T-helper 1 cell treated with Interleukin-12 subunit alpha and Interleukin-12 subunit beta and Interleukin-4 antibody, amounts not matched to agents 30 ng/mL and 1 ng/mL, for 36 hours (primary cell): Measurements from ENCODE around the gene WHRN. TPM values are rescaled to one million over a fixed set of nuclear protein-coding genes. Genes with fewer than 3 reads are reported as not detected.

Source experiments
- intact Hi-C: fragments of 100-400 bp; cut with micrococcal nuclease; formaldehyde crosslinking; loops from one replicate; pipeline ENCODE4 v1.15.1; 2024
- total RNA-seq: library from RNA; stranded (reverse); gene quantifications from 2 replicates; pipeline ENCODE4 v1.2.3, GENCODE V29; 2022

The WHRN gene
- total RNA-seq, 1 donor from 2014 or later: 1.6 TPM

DNA sequence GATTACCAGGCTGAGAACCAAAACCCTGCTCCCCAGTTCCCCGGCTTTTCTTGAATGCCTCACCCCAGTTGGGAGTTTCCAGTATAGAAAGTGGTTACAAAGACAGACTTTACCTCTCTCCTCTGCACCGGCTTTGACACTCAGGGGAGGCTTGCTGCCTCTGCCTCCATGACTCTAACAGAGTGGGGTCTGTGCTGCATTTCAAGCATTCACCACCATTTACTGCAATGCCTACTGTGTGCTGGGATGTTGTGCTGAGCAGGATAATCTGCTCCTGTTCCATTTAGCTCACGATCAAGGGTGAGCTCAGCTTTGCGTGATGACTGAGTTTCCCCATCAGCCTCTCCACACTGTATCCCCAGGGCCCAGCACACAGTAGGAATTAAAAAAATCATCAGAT, 77.6 kb downstream of the WHRN start:
- intact Hi-C loops: no loop called here

DNA sequence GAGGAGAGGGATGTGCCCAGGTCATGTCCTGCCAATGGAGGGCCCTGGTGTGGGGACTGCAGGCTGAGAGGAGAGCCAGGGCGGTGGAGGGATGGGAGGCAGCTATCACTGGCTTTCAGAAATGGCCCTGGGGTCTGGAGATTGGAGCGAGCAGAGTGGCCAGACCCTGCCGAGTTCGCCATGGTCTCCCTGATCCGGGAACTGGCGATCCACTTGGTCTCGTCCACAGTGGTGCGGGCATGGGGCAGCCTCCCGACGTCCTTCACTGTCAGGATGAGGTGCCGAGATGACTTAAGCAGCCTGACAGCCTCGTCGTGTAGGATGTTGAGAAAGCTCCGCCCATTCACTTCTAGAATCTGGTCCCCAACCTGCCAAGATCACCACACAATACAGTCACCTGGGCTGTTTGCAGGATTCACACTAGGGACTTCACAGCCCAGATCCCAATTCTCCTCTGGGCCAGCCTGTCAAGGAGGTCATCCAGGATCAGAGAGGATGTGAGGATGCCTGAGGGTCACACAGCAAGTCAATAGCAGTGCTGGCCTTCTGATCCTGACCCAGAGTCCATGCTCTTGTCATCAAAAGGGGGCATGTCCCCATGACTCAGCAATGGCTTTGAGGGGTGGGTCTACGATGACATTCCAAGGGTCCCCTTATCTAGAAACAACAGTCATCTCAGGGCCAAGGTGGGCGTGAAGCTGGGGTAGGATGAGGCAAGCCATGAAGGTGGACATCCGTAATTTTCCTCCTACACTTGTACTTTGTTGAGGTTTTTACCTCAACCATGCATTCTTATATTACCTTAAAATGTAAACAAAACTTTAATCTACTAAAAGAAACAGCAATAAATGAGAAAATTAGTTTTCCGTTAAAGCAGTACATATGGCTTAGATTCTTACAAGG, 79.0 kb downstream of the WHRN start:
- intact Hi-C loops: no loop called here

DNA sequence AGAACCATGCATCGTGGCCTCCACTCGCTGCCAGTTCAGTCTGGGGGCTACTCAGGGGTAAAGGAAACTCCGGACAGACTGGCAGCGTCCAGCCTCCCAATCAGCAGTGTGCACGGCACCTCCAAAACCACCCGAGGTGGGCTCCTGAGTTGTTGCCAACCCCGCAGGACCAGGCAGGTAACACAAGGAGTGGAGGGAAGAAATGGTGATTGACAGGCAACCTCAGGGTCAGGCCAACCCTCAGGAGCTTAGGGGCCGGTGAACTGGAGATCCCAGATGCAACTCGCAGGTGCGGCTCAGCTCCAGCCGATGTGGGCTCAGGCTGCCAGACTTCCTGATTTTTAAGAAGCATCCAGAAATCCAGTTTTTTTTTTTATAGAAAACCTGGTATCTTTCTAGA, 80.1 kb downstream of the WHRN start:
- intact Hi-C loops: no loop called here

DNA sequence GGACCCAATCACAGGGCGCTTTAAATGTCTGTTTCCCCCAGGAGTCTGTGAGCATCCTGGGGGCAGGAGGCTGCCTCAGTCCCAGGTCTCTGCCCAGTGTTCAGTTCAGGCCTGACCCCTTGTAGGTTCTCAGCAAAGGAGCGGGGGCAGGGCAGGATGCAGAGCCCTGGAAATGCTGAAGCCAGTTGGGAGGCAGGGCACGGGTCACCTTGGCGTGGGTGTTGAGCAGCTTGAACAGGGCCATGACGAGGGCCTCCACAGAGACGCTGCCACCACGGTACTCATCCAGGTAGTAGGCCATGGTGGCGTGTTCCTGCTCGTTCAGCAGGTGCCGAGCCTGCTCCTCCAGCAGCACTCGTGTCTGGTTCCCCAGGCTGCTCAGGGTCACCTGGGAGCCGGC, 81.1 kb downstream of the WHRN start:
- intact Hi-C loops: no loop called here

DNA sequence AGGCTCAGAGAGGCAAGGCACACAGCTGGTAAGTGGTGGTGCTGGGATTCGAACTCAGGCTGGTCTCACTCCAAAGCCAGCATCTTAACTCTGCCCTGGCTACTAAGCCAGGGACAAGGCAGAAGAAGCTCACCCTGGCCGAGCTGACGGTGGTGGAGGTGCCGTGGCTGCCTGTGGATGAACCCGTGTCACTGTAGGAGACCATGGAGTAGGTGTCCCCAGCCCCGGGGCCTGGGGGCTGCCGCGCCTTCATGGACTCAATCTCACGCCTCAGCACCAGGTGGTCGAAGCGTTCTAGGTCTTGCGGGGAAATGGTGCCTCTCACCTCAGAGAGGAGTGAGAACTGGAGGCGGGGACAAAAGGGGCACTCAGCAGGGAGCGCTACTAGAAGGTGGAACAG, 82.1 kb downstream of the WHRN start:
- intact Hi-C loops: no loop called here

DNA sequence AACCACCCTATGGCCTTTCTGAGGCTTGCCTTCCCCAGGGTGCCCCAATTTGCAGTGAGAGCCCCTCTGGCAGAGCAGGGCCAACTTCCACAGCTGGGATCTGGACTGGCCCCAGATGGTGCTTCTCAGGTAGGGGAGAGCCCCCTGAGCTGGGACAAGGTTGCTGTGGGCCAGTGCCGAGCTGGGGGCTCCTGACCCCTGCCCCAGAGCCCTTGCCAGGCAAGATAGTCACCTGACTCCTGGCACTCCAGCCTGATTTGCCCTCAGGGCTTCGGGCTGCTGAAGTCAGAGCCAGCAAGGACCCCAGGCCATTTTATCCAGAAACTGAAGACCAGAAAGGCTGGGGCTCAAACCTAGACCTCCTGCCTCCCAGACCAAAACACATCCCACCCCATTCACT, 84.1 kb downstream of the WHRN start:
- intact Hi-C loops: no loop called here

DNA sequence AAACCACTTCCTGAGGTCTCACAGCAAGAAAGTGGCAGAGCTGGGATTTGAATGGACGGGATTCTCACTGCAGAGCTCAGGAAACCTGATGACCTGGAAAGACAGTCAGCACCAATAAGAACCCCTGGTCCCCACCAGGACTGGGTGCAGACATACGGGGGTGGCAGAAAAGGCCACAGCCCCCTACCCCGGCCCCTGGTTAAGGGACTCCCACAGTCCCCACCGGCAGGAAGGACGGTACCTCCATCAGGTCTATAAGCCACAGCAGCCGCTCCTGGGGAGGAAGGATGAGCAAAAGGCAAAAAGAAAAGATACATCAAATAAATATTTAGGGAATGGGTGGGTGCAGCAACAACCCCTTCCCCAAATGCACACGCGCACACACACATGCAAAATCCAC, 85.5 kb downstream of the WHRN start:
- intact Hi-C loops: no loop called here

DNA sequence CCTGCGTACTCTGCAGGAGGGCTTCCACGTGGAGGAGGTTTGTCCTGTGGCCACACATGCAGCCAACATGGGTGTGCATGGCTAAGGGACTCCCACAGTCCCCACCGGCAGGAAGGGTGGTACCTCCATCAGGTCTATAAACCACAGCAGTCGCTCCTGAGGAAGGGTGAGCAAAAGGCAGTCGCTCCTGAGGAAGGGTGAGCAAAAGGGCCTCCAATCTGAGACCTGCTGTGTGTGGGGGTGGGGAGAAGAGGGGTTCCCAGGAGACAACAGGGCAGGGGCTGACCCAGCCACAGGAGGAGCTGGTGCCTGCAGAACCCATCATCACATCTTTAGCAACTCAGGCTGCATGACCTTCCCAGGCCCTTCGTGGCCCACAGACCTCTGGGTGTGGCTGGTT, 87.2 kb downstream of the WHRN start:
- intact Hi-C loops: no loop called here

DNA sequence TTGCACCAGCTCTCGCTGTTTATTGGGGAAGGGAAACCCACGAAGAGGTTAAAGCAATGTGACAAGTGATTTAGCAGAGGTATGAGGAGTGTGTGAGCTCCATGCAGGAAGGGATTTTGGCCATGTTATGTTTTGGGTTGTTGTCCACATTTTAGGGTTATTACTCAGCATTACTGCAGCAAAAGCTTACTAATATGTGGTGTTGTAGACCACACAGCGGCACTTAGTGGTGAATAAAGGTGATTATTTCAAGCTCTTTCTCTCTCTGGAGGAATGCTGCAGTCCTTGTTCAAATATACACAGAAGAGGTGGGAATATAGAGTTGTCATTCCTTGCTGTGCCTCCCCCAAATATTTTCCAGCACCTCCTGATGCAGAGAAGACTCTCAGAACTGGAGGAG, 87.8 kb downstream of the WHRN start:
- intact Hi-C loops: no loop called here

DNA sequence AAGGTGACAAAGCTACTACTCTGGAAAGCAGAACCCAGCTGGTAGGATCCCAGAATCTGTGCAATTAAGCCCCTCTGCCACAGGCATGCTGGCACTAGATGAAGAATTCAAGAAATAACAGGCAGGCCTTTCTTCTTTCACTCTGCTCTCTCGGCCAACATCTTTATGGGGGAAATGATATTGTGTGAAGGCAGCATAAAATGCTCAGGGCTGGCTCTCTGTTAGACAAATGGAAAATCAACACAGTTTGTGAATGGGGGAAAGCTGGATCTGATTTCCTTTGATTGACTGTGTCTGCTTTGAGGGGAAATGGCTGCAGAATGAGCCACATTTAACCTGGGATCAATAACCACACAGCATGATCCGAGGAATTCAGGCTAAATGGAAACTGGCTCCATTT, 88.4 kb downstream of the WHRN start:
- intact Hi-C loops: no loop called here

DNA sequence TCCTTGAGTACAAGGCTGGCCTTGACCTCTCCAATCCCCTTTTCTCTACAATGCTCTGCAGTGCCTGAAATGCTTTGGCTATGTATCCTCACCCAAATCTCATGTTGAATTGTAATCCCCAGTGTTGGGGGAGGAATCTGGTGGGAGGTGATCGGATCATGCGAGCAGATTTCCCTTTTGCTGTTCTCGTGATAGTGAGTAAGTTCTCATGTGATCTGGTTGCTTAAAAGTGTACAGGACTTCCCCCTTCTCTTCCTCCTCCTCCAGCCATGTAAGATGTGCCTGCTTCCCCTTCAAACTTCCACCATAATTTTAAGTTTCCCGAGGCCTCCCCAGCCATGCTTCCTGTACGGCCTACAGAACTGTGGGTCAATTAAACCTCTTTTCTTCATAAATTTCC, 89.0 kb downstream of the WHRN start:
- intact Hi-C loops: no loop called here

DNA sequence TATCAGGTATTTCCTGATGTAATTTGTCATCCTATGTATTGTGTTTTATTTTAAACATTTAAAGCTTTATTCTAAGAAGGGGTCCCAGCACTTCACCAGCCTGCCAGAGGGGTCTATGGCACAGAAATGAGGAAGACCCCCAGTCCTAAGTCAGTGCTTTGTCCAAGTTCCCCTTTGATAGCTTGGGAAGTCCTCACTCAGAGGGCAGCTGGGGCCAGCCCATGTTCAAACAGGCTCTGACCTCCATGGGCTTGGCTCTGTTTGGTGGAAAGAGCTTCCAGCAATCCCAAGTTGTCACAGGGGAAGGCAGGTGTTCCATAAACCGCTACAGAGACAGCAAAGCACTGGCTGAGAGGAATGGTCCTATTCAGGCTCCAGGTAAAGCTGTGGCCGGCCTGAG, 90.9 kb downstream of the WHRN start:
- intact Hi-C loops: no loop called here

DNA sequence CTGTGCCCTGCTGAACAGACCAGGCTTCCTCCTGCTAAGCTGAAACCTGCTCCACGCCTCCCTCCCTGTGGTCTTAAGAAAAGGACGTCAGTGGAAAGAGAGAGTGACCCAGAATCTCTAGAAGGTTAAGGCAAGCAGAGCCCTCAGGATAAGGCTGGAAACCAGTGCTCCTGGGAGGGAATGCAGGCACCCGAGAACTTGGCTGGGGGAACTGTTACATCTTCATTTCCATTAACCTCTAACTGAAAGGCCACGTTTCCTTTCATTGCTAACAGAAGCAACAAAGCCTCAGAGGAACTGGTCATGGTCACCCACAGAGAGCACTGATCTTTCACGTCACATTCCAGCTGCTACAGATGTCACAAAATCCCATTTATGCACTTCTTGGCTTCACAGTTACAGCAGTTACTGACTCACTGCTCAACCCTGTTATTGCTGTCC, 91.4 kb downstream of the WHRN start:
- intact Hi-C loops: no loop called here

DNA sequence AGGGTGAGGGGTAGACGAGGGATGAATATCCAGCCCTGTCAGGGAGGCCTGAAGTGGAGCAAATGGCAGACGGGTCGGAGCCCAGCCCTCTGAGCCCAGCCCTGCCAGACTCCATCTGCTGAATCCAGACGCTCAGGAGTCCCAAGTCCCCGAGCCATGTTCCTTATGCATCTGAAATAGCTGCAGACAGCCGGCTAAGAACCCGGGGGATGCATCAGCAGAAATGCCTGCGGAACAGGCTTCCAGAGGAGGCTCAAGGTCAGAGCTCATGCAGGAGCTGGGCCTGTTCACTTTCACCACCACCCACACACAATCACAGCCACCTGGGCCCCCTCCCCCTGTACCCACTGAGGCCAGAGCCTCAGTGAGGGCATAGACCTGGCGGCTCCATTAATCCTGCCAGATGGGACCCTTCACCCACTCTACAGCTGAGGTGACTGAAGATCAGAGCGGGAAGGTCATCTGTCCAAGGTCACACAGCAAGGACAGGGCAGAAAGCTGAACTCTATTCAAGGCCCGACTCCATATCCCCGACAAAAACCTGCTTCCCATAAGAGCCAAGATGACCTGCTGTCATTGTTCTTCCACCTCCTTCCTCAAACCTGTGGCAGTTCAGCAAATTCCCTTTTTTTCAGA, 93.1 kb downstream of the WHRN start:
- intact Hi-C loops: no loop called here

DNA sequence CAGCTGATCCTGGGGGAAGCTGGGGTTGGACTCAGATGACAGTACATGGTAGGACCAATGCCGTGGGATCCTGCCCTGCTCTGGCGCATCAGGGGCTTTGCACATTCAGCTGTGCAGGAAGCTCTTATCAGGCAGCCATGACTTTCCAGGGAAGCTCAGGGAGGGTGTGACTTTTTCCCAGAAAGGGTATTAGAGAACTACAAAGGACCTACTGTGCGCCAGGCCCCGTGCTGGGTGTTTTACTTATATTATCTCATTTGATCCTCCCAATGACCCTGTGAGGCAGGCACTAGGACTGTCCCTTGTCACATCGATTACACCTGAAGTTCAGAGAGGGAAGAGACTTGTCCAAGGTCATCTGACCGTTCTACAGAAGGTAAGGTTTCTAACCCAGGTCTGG, 93.8 kb downstream of the WHRN start:
- intact Hi-C loops: no loop called here

DNA sequence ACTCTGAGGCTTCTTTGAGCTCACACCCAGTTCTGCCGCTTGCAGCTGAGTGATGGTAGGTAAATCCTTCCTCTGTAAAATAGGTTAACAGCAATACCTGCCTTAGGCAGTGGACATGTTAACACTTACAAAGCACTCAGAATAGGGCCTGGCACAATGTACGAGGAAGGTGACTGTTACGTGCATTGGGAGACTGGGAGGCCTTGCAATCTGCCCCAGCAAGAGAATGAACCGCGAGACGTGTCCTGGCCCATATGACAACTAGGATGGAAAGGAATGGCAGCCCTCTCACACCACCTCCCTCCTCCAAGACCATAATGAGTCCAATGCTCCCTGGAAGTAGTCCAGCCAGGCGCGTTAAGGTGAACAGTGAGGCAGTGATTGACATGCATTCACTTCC, 94.4 kb downstream of the WHRN start:
- intact Hi-C loops: no loop called here

DNA sequence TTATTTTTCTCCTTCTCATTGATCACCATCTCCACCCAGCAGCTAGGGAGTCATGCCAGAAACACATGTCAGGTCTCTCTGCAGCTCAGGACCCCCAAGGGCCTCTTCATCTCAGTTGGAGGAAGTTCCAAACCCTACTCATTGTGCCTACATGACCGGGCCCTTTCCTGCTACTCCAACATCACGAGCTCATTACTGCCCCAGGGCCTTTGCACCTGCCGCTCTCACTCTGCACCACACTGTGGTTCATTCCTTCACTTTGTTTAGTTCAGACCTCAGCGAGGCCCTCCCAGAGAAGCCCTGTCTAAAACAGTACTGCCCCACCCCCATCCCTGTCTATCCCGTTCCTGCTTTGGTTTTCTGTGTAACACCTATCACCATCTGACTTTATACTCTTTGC, 95.4 kb downstream of the WHRN start:
- intact Hi-C loops: loop anchor here (5.0 kb wide), 1 partner anchor 1182 kb away; no protein-coding TSS in a partner anchor

DNA sequence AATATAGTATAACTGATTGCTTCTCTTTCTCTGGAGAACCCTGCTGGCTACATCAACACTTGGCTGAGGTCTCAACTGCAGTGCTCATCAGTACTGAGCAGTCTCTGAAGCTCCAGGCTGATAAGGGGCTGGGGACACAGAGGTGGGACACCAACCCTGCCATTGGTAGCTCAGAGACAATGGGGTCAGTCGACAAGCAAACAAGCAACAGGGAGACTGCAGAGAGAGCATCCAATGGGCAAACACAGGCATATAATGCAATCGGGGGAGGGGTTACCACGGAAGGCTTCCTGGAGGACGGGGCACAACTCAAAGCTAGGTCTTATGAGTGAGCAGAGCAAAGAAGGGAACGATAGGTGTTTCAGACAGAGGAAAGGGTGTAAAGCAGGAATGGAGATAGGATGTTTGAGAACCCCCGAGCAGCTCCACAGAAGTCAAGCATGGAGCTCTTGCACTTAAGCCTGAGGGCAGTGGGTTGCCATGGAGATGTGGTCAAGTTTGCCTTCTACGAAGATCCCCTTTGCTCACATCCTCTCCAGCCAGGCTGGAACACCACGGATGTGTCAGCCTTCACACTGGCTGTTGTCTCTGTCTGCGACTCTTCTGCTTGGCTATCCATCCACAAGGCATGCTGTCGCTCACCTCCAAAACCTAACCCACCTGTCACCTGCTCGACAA, 96.0 kb downstream of the WHRN start:
- intact Hi-C loops: loop anchor here (5.0 kb wide), 1 partner anchor 1183 kb away; no protein-coding TSS in a partner anchor

DNA sequence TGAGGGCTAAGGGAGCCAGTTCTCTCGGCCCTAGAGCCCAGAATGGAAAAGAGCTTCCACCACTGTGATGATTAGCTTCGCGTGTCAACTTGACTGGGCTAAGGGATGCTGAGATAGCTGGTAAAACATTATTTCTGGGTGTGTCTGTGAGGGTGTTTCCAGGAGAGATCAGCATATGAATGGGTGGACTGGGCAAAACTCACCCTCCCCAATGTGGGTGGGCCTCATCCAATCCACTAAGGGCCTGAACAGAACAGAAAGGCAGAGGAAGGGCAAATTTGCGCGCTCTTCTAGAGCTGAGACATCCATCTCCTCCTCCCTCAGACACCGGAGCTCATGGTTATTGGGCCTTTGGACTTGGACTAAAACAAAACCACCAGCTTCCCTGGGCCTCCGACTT, 96.6 kb downstream of the WHRN start:
- intact Hi-C loops: loop anchor here (5.0 kb wide), 1 partner anchor 1184 kb away; no protein-coding TSS in a partner anchor

DNA sequence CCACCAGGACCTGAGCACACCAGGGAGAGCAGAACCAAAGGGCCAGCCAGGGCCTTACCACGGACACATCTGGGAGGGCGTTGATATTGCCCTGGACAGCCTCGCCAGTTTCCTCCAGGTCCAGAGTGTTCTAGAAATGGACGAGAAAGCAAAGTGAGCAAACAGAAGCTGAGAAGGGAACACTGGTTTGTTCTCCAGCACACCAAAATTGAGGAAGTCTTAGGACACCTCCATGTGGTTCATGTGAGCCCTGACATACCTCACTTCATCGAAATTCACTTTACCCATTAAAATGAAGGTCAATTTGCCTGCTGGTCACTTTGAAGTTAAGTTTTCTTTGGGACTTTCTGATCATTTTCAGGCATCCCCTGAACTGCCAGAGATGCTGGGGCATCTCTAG, 97.4 kb downstream of the WHRN start:
- intact Hi-C loops: loop anchor here (5.0 kb wide), 1 partner anchor 1184 kb away; no protein-coding TSS in a partner anchor

DNA sequence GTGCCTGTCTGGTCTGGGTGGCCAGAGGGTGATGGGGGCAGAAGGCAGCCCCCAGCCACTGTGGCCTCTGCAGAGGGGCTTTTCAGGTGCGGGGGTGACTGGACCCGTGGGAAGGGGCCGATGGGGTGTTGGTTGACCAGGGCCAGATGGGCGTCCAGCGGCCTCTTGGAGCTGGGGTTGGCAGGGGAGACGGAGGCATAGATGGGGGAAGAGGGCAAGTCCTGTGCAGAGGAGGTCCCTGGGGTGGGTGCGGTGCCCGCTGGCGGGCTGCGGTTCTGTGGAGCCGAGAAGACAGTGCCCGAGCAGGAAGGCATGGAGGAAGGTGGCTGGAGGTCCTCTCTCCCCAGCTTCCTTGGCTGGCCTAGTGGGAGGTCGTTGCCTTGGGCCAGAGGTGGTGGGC, 98.8 kb downstream of the WHRN start:
- intact Hi-C loops: loop anchor here (5.0 kb wide), 1 partner anchor 1186 kb away; no protein-coding TSS in a partner anchor
